ENCODE data around the gene CPA4.

GRCh38 chr7:130293521-130293920 lies 560 bp downstream of the CPA4 start:
- TF ChIP-seq CTCF (IDR thresholded peaks at IDR 0.05; ENCODE audit: low read depth, low read length, poor library complexity, severe bottlenecking) = no peak
- no peak for TF ChIP-seq EZH2phosphoT487 (IDR thresholded peaks at IDR 0.05; ENCODE audit: borderline replicate concordance, low read length)
